BLaER1 treated with 17β-estradiol and CSF1 and Interleukin-3, amounts not matched to agents 10 nM and 100 nM (cell line): ENCODE measurements around the gene CDC42BPA.

Experiments
- H3K27ac ChIP-seq, 11 experiments: shearing (Covaris generic); formaldehyde crosslinking; 2 replicates each; pipeline ENCODE4 v1.8.1; 2022
- H3K27me3 ChIP-seq, 11 experiments: shearing (Covaris generic); formaldehyde crosslinking; 2 replicates each; pipeline ENCODE4 v1.8.1; 2022
- H3K36me3 ChIP-seq, 11 experiments: shearing (Covaris generic); formaldehyde crosslinking; 2 replicates each; pipeline ENCODE4 v1.8.1; 2022
- H3K4me1 ChIP-seq, 10 experiments: shearing (Covaris generic); formaldehyde crosslinking; 2 replicates each; pipeline ENCODE4 v1.8.1; 2022
- H3K4me2 ChIP-seq, 11 experiments: shearing (Covaris generic); formaldehyde crosslinking; 2 replicates each; pipeline ENCODE4 v1.8.1; 2022
- H3K4me3 ChIP-seq, 10 experiments: shearing (Covaris generic); formaldehyde crosslinking; 2 replicates each; pipeline ENCODE4 v1.8.1; 2022
- H3K9ac ChIP-seq, 11 experiments: shearing (Covaris generic); formaldehyde crosslinking; 2 replicates each; pipeline ENCODE4 v1.8.1; 2022
- H3K9me3 ChIP-seq, 11 experiments: shearing (Covaris generic); formaldehyde crosslinking; replicated peaks in 1 of 11; 2 replicates each; pipeline ENCODE4 v1.8.1; 2022
- H4K20me1 ChIP-seq, 11 experiments: shearing (Covaris generic); formaldehyde crosslinking; 2 replicates each; pipeline ENCODE4 v1.8.1; 2022
- Cebpa-rat ChIP-seq, 11 experiments: shearing (Covaris generic); IDR thresholded peaks; 2 replicates each; pipeline ENCODE4 v1.8.1; 2022

Gene CDC42BPA

GRCh38 chr1:227213426-227213825 is 104.9 kb downstream of the CDC42BPA start:
- Histone ChIP-seq H3K4me2 (no peak overlapping the region), H4K20me1 (no peaks in the 10 kb centered on the region), H3K27ac (no peak overlapping the region), H3K4me1 (no peaks in the 10 kb centered on the region), H3K9me3 (0 out of 22 replicates have a peak, but pooled peaks cover 0 to 3% (median 0%) of the 10 kb centered on the region in 11 experiments), H3K9ac (no peak overlapping the region), H3K27me3 (no peaks in the 10 kb centered on the region), H3K4me3 (no peak overlapping the region), H3K36me3 (peaks cover 0 to 25% (median 0%) of the 10 kb centered on the region in 11 experiments; a peak in 5 of 22 replicates)
- no peak for TF ChIP-seq Cebpa-rat (IDR thresholded peaks at IDR 0.05)

- H3K36me3 ChIP-seq, result peaks cover 0 to 25% (median 0%) of the 10 kb centered on the region in 11 experiments; a peak in 5 of 22 replicates
- 0 out of 22 replicates have a peak, but pooled peaks cover 0 to 3% (median 0%) of the 10 kb centered on the region in 11 experiments for H3K9me3 ChIP-seq
- no peak overlapping the region for H3K9ac ChIP-seq
- H3K27ac ChIP-seq, result no peak overlapping the region
- H3K4me3 ChIP-seq, result no peak overlapping the region
- no peak overlapping the region for H3K4me2 ChIP-seq
- H3K4me1 ChIP-seq, result no peaks in the 10 kb centered on the region
- H3K27me3 ChIP-seq, result no peaks in the 10 kb centered on the region
- no peaks in the 10 kb centered on the region for H4K20me1 ChIP-seq
- no peak for TF ChIP-seq Cebpa-rat (IDR thresholded peaks at IDR 0.05)
Observed at GRCh38 chr1:227212164-227212563, 106.1 kb downstream of the CDC42BPA start.

GRCh38 chr1:227210604-227211003 is 107.7 kb downstream of the CDC42BPA start:
- H3K4me3 ChIP-seq, result no peak overlapping the region
- H4K20me1 ChIP-seq, result no peaks in the 10 kb centered on the region
- TF ChIP-seq Cebpa-rat (IDR thresholded peaks at IDR 0.05), result no peak
- H3K4me1 ChIP-seq, result no peaks in the 10 kb centered on the region
- H3K27me3 ChIP-seq, result no peaks in the 10 kb centered on the region
- H3K9me3 ChIP-seq, result 0 out of 22 replicates have a peak, but pooled peaks cover 0 to 3% (median 0%) of the 10 kb centered on the region in 11 experiments
- no peak overlapping the region for H3K9ac ChIP-seq
- no peak overlapping the region for H3K27ac ChIP-seq
- peaks cover 0 to 25% (median 0%) of the 10 kb centered on the region in 11 experiments; a peak in 5 of 22 replicates for H3K36me3 ChIP-seq
- no peak overlapping the region for H3K4me2 ChIP-seq

DNA sequence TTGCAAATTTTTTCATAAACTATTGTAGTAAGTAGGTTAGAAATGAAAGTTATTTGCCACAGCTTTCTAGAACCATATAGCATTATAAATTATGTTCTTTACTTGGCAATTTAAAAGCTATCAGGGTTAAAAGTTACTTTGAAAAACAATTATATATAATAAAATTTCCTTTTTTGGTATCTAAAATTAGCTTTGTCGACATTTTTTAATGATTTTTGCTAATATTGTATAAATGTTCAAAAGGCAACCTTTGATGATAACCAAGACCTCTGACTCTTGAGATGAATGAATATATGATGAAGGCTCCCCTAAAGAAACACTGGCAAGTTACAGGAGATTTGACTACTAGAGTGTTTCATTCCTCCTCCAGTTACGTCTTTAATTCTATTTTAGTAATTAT is 121.2 kb downstream of the CDC42BPA start:
- no peak overlapping the region for H3K4me3 ChIP-seq
- peaks cover 0 to 4% (median 0%) of the 10 kb centered on the region in 10 experiments; a peak in 2 of 20 replicates for H3K4me1 ChIP-seq
- H3K27ac ChIP-seq, result no peak overlapping the region
- H3K27me3 ChIP-seq, result no peaks in the 10 kb centered on the region
- no peak for TF ChIP-seq Cebpa-rat (IDR thresholded peaks at IDR 0.05)
- H3K9ac ChIP-seq, result no peak overlapping the region
- H3K4me2 ChIP-seq, result no peak overlapping the region
- peaks cover 0 to 15% (median 0%) of the 10 kb centered on the region in 11 experiments; a peak in 3 of 22 replicates for H3K36me3 ChIP-seq
- no peaks in the 10 kb centered on the region for H4K20me1 ChIP-seq
- no peaks in the 10 kb centered on the region for H3K9me3 ChIP-seq

GRCh38 chr1:227192163-227192562 is 126.1 kb downstream of the CDC42BPA start:
- TF ChIP-seq Cebpa-rat (IDR thresholded peaks at IDR 0.05), result no peak
- Histone ChIP-seq H3K9me3 (no peaks in the 10 kb centered on the region), H3K36me3 (peaks cover 0 to 11% (median 0%) of the 10 kb centered on the region in 11 experiments; a peak in 4 of 22 replicates), H3K27me3 (no peaks in the 10 kb centered on the region), H4K20me1 (no peaks in the 10 kb centered on the region), H3K4me3 (no peak overlapping the region), H3K9ac (no peak overlapping the region), H3K4me1 (peaks cover 0 to 6% (median 0%) of the 10 kb centered on the region in 10 experiments; a peak in 2 of 20 replicates), H3K27ac (no peak overlapping the region), H3K4me2 (no peak overlapping the region)

- no peak overlapping the region for H3K27ac ChIP-seq
- H3K4me2 ChIP-seq, result no peak overlapping the region
- H3K27me3 ChIP-seq, result no peaks in the 10 kb centered on the region
- H3K4me3 ChIP-seq, result no peak overlapping the region
- H3K36me3 ChIP-seq, result peaks cover 0 to 11% (median 0%) of the 10 kb centered on the region in 11 experiments; a peak in 4 of 22 replicates
- H3K9me3 ChIP-seq, result no peaks in the 10 kb centered on the region
- TF ChIP-seq Cebpa-rat (IDR thresholded peaks at IDR 0.05), result no peak
- no peaks in the 10 kb centered on the region for H4K20me1 ChIP-seq
- H3K9ac ChIP-seq, result no peak overlapping the region
- peaks cover 0 to 6% (median 0%) of the 10 kb centered on the region in 10 experiments; a peak in 2 of 20 replicates for H3K4me1 ChIP-seq
Observed at GRCh38 chr1:227191607-227192006, 126.7 kb downstream of the CDC42BPA start.

DNA sequence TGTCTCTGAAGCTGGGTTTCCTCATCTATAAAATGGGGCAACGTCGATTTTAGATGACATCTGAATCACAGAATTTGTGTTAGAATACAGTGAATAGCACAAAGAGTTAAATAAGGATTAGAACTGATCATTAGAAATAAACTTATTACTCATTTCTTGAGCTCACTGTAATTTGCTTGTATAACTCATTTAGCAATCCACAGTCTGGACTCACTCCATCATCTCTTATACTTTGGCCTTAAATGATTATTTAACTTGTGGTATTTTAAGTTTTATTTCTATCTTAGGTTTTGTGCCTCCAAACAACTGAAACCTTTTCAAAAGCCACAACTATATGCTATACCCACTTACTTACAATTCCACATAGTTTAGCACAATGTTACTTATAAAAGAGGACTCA is 128.0 kb downstream of the CDC42BPA start:
- Histone ChIP-seq H3K27ac (no peak overlapping the region), H3K9ac (no peak overlapping the region), H3K4me1 (peaks cover 0 to 6% (median 0%) of the 10 kb centered on the region in 10 experiments; a peak in 2 of 20 replicates), H3K9me3 (no peaks in the 10 kb centered on the region), H3K27me3 (no peaks in the 10 kb centered on the region), H3K4me2 (no peak overlapping the region), H3K4me3 (no peak overlapping the region), H4K20me1 (no peaks in the 10 kb centered on the region), H3K36me3 (peaks cover 0 to 11% (median 0%) of the 10 kb centered on the region in 11 experiments; a peak in 4 of 22 replicates)
- no peak for TF ChIP-seq Cebpa-rat (IDR thresholded peaks at IDR 0.05)

- no peak for TF ChIP-seq Cebpa-rat (IDR thresholded peaks at IDR 0.05)
- H3K4me2 ChIP-seq, result no peak overlapping the region
Observed at GRCh38 chr1:227185291-227185690, 133.0 kb downstream of the CDC42BPA start.

GRCh38 chr1:227182012-227182411 is 136.3 kb downstream of the CDC42BPA start:
- no peak for TF ChIP-seq Cebpa-rat (IDR thresholded peaks at IDR 0.05)
- H3K4me2 ChIP-seq, result no peak overlapping the region
- no peak overlapping the region for H3K27ac ChIP-seq
- no peaks in the 10 kb centered on the region for H4K20me1 ChIP-seq
- no peaks in the 10 kb centered on the region for H3K27me3 ChIP-seq
- no peaks in the 10 kb centered on the region for H3K9me3 ChIP-seq
- no peak overlapping the region for H3K9ac ChIP-seq
- no peaks in the 10 kb centered on the region for H3K4me1 ChIP-seq
- peaks cover 0 to 5% (median 0%) of the 10 kb centered on the region in 11 experiments; a peak in 2 of 22 replicates for H3K36me3 ChIP-seq
- no peak overlapping the region for H3K4me3 ChIP-seq

More at GRCh38 chr1:227185291-227185690, 133.0 kb downstream of the CDC42BPA start:
- Histone ChIP-seq H3K9ac (no peak overlapping the region), H3K27me3 (no peaks in the 10 kb centered on the region), H3K9me3 (no peaks in the 10 kb centered on the region), H3K4me1 (no peaks in the 10 kb centered on the region), H3K36me3 (0 out of 22 replicates have a peak, but pooled peaks cover 0 to 3% (median 0%) of the 10 kb centered on the region in 11 experiments), H3K27ac (no peak overlapping the region), H4K20me1 (no peaks in the 10 kb centered on the region), H3K4me3 (no peak overlapping the region)

DNA sequence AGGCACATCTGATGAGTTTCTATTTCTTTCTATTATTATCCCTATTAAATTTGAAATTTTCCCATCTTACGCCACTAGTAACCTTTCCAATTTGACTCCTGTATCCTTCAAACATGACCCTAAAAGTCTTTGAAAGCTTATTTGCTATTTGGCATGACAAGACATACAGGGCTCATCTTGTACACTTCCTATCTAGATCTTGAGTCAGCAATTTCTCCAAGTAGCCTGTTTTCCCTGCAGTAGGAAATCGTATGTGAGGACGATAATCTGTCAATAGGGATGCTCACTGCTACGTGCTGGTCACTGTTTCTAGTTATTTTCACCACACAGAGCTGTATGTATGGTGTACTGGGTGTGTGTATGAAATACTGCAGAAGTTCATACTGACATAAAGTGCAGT is 142.7 kb downstream of the CDC42BPA start:
- Histone ChIP-seq H3K4me2 (no peak overlapping the region), H3K9ac (no peak overlapping the region), H3K27ac (no peak overlapping the region), H3K4me1 (no peaks in the 10 kb centered on the region), H4K20me1 (0 out of 22 replicates have a peak, but pooled peaks cover 0 to 3% (median 0%) of the 10 kb centered on the region in 11 experiments), H3K36me3 (peaks cover 0 to 5% (median 0%) of the 10 kb centered on the region in 11 experiments; a peak in 2 of 22 replicates), H3K9me3 (no peaks in the 10 kb centered on the region), H3K4me3 (no peak overlapping the region), H3K27me3 (no peaks in the 10 kb centered on the region)
- TF ChIP-seq Cebpa-rat (IDR thresholded peaks at IDR 0.05), result no peak
